Neural progenitor cell (in vitro differentiated cells): ENCODE results near the gene FLT3LG.

Experiments
- CTCF ChIP-seq: fragments of 200-600 bp; sonication (generic); IDR thresholded peaks from 2 replicates; pipeline ENCODE4 v1.5.1; 2017; ENCODE audit warnings: antibody characterized with exemption, mild to moderate bottlenecking
- EZH2 ChIP-seq: fragments of 200-600 bp; sonication (generic); IDR thresholded peaks from 2 replicates; pipeline ENCODE4 v1.6.1; 2017; ENCODE audit warnings: antibody characterized with exemption, mild to moderate bottlenecking, moderate library complexity
- EZH2phosphoT487 ChIP-seq: fragments of 200-600 bp; sonication (generic); IDR thresholded peaks from 2 replicates; pipeline ENCODE4 v1.6.1; 2017; ENCODE audit warnings: antibody characterized with exemption

DNA sequence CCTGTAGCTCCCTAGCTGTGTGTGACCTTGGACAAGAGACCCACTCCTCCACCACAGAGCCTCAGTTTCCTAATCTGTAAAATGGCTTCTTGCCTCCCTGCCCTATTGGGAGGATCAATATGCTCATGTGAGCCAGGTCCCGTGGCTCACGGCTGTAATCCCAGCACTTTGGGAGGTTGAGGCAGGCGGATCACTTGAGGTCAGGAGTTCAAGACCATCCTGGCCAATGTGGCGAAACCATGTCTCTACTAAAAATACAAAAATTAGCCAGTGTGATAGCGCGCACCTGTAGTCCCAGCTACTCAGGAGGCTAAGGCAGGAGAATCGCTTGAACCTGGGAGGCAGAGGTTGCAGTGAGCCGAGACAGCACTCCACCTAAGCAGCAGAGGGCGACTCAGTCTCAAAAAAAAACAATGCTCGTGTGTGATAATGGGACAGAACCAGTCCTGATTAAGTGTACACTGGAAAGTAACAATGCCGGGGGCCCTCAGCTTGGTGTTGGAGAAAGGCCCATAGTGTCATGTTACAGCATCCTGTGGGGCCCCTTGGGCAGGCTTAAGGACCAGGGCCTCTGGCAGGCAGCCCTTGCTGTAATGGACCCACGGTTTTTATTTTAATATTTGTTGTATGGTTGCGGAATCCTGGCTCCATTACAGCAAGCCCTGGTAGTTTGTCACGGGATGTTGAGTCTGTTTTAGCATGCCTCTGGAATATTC, 29.0 kb downstream of the FLT3LG start:
- peak; percentile 59 for TF ChIP-seq CTCF
- no peak for TF ChIP-seq EZH2
- no peak for TF ChIP-seq EZH2phosphoT487
